SKM-1 (cell line): Measurements from ENCODE around the gene ARHGEF26.

Experiments
- DNase-seq: peaks from one replicate; lab custom pipeline; 2025; ENCODE audit not compliant: unreplicated experiment; lab: John Stamatoyannopoulos, UW

Gene ARHGEF26

GRCh38 chr3:154195620-154196356 is 74.6 kb downstream of the ARHGEF26 start:
- no peak for DNase-seq

- no peak for DNase-seq
These were observed 76.6 kb downstream of the ARHGEF26 start for GRCh38 chr3:154197751-154198150.

GRCh38 chr3:154209499-154209898 is 88.3 kb downstream of the ARHGEF26 start:
- no peak for DNase-seq

- no peak for DNase-seq
These were observed 89.8 kb downstream of the ARHGEF26 start for GRCh38 chr3:154210986-154211385.

GRCh38 chr3:154214306-154214705 is 93.1 kb downstream of the ARHGEF26 start:
- DNase-seq, result no peak

- no peak for DNase-seq
These were observed 96.5 kb downstream of the ARHGEF26 start for GRCh38 chr3:154217671-154218070.

- DNase-seq, result no peak
These were observed 97.5 kb downstream of the ARHGEF26 start for GRCh38 chr3:154218728-154219127.

GRCh38 chr3:154220462-154220861 is 99.3 kb downstream of the ARHGEF26 start:
- no peak for DNase-seq

GRCh38 chr3:154223519-154223918 is 102.3 kb downstream of the ARHGEF26 start:
- DNase-seq, result no peak

GRCh38 chr3:154224366-154224765 is 103.2 kb downstream of the ARHGEF26 start:
- no peak for DNase-seq

GRCh38 chr3:154224866-154225265 is 103.7 kb downstream of the ARHGEF26 start:
- DNase-seq, result no peak

- no peak for DNase-seq
These were observed 104.3 kb downstream of the ARHGEF26 start for GRCh38 chr3:154225536-154225935.

- DNase-seq, result no peak
These were observed 106.3 kb downstream of the ARHGEF26 start for GRCh38 chr3:154227531-154227930.

GRCh38 chr3:154228561-154229216 is 107.5 kb downstream of the ARHGEF26 start:
- no peak for DNase-seq

GRCh38 chr3:154229217-154229590 is 108.0 kb downstream of the ARHGEF26 start:
- no peak for DNase-seq

GRCh38 chr3:154235330-154235729 is 114.1 kb downstream of the ARHGEF26 start:
- no peak for DNase-seq

- DNase-seq, result no peak
These were observed 115.1 kb downstream of the ARHGEF26 start for GRCh38 chr3:154236331-154236730.

- DNase-seq, result no peak
These were observed 119.0 kb downstream of the ARHGEF26 start for GRCh38 chr3:154240235-154240634.

- DNase-seq, result no peak
These were observed 120.3 kb downstream of the ARHGEF26 start for GRCh38 chr3:154241496-154241895.

GRCh38 chr3:154242766-154243165 is 121.6 kb downstream of the ARHGEF26 start:
- no peak for DNase-seq

- DNase-seq, result no peak
These were observed 122.2 kb downstream of the ARHGEF26 start for GRCh38 chr3:154243353-154243752.

- no peak for DNase-seq
These were observed 123.5 kb downstream of the ARHGEF26 start for GRCh38 chr3:154244644-154245043.
